ENCODE data around the gene NDUFS3. TPM values are rescaled to one million over a fixed set of nuclear protein-coding genes. Genes with fewer than 3 reads are reported as not detected.

NDUFS3 gene
- total RNA-seq, 1 experiment from 2014 or later, result 104 TPM

- intact Hi-C loops (cut with micrococcal nuclease; ENCODE audit: unreplicated experiment), result no loop called here
- Mint-ChIP-seq H3K36me3 (ENCODE audit: insufficient read depth, unreplicated experiment) (peaks cover 28% of the 10 kb centered on the region), H3K4me3 (ENCODE audit: low read depth, unreplicated experiment) (no peak overlapping the region), H3K27me3 (ENCODE audit: unreplicated experiment) (no peaks in the 10 kb centered on the region), H3K4me1 (ENCODE audit: low read depth, unreplicated experiment) (no peaks in the 10 kb centered on the region), H3K9me3 (ENCODE audit: low read depth, unreplicated experiment) (no peaks in the 10 kb centered on the region), H3K27ac (ENCODE audit: unreplicated experiment) (no peak overlapping the region)
- no peak for TF ChIP-seq CTCF (IDR thresholded peaks at IDR 0.05; ENCODE audit: unreplicated experiment)
- CTCF ChIA-PET, result interaction anchor here (0.6 kb wide), 1 partner anchor 59 kb away, joined by 3 read pairs; no protein-coding TSS in a partner anchor
- DNase-seq, result no peak
- BruUV-seq (replicated peaks), result no TSS peak
Observed at GRCh38 chr11:47570651-47571356, 8.1 kb upstream of the NDUFS3 start.

- H3K27me3 Mint-ChIP-seq (ENCODE audit: unreplicated experiment), result no peaks in the 10 kb centered on the region
- no peaks in the 10 kb centered on the region for H3K4me1 Mint-ChIP-seq (ENCODE audit: low read depth, unreplicated experiment)
- no peak overlapping the region for H3K4me3 Mint-ChIP-seq (ENCODE audit: low read depth, unreplicated experiment)
- H3K36me3 Mint-ChIP-seq (ENCODE audit: insufficient read depth, unreplicated experiment), result peaks cover 27% of the 10 kb centered on the region
- H3K27ac Mint-ChIP-seq (ENCODE audit: unreplicated experiment), result no peak overlapping the region
- no peak for DNase-seq
- no TSS peak for BruUV-seq (replicated peaks)
- TF ChIP-seq CTCF (IDR thresholded peaks at IDR 0.05; ENCODE audit: unreplicated experiment), result no peak
- intact Hi-C loops (cut with micrococcal nuclease; ENCODE audit: unreplicated experiment), result no loop called here
- H3K9me3 Mint-ChIP-seq (ENCODE audit: low read depth, unreplicated experiment), result no peaks in the 10 kb centered on the region
- CTCF ChIA-PET, result interaction anchor here (0.6 kb wide), 1 partner anchor 59 kb away, joined by 3 read pairs; no protein-coding TSS in a partner anchor
Observed at GRCh38 chr11:47571357-47571729, 7.5 kb upstream of the NDUFS3 start.

GRCh38 chr11:47571895-47572294 is 7.0 kb upstream of the NDUFS3 start:
- Mint-ChIP-seq H3K27ac (ENCODE audit: unreplicated experiment) (no peak overlapping the region), H3K36me3 (ENCODE audit: insufficient read depth, unreplicated experiment) (peaks cover 30% of the 10 kb centered on the region), H3K27me3 (ENCODE audit: unreplicated experiment) (no peaks in the 10 kb centered on the region), H3K9me3 (ENCODE audit: low read depth, unreplicated experiment) (no peaks in the 10 kb centered on the region), H3K4me3 (ENCODE audit: low read depth, unreplicated experiment) (no peak overlapping the region), H3K4me1 (ENCODE audit: low read depth, unreplicated experiment) (no peaks in the 10 kb centered on the region)
- intact Hi-C loops (cut with micrococcal nuclease; ENCODE audit: unreplicated experiment), result no loop called here
- CTCF ChIA-PET, result no interaction called here
- TF ChIP-seq CTCF (IDR thresholded peaks at IDR 0.05; ENCODE audit: unreplicated experiment), result no peak
- TSS peak; percentile 16 for BruUV-seq (replicated peaks)
- DNase-seq, result no peak

GRCh38 chr11:47572715-47573255 is 6.1 kb upstream of the NDUFS3 start:
- no peak for DNase-seq
- no TSS peak for BruUV-seq (replicated peaks)
- H3K36me3 Mint-ChIP-seq (ENCODE audit: insufficient read depth, unreplicated experiment), result peaks cover 39% of the 10 kb centered on the region
- no peak overlapping the region for H3K4me3 Mint-ChIP-seq (ENCODE audit: low read depth, unreplicated experiment)
- intact Hi-C loops (cut with micrococcal nuclease; ENCODE audit: unreplicated experiment), result no loop called here
- no peaks in the 10 kb centered on the region for H3K9me3 Mint-ChIP-seq (ENCODE audit: low read depth, unreplicated experiment)
- no peak overlapping the region for H3K27ac Mint-ChIP-seq (ENCODE audit: unreplicated experiment)
- TF ChIP-seq CTCF (IDR thresholded peaks at IDR 0.05; ENCODE audit: unreplicated experiment), result no peak
- H3K27me3 Mint-ChIP-seq (ENCODE audit: unreplicated experiment), result no peaks in the 10 kb centered on the region
- CTCF ChIA-PET, result no interaction called here
- no peaks in the 10 kb centered on the region for H3K4me1 Mint-ChIP-seq (ENCODE audit: low read depth, unreplicated experiment)
